ENCODE results near the gene NR2E1. TPM values are rescaled to one million over a fixed set of nuclear protein-coding genes. Genes with fewer than 3 reads are reported as not detected.
A peak's percentile ranks its signal among the peaks of the same experiment; 100 is the strongest.

Gene NR2E1
- total and polyA plus RNA-seq, 10 of the 15 experiments (the other 5 are each of a cell fraction or from before 2014, with no cell fraction given), result not detected

DNA sequence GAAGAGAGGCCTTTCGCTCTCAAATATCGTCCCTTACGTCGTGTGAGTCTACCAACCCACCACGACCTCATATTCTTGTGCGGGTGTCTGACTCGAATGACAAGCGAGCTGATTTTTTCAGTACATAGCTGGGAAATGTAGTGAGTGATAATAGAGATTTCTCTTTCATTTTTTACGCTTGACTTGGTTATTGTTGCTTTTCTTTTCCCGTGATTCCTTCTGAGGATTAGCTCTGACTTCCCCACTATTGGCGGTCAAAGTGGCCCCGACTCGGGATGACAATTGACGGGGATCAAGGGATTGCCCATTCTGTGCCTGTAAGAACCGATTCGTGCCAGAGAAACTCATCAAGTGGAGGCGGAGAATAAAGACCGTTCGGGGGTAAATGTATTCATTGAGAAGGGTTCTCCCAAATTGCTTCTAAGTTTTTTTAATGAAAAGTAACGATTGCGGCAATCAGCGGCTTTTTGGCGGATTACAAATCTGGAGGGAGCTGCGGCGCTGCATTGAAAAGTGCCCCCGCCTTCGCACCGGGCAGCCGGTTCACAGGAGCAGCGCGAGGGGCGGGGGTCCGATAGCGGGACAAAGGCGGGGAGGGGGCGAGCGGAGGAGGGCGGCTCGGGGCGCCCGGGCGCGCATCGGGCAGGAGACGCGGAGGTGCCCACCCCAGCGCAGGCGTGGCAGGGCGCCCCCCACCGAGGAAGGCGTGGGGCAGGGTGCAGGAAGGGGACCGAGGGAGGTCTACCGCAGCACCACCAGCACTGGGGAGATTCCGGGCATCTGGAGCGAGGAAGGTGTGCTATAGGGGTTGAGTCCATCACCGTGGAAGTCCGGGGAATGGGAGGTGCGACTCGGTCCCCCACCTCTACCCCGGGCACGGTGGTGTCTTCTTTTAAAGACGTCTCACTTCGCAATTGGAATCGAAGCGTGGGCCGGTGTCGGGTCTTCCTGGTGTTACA is 46.7 kb upstream of the NR2E1 start:
- peaks cover 39 to 44% of the 10 kb centered on the region in 2 experiments for H3K27me3 ChIP-seq (replicated peaks in 1 of 2; ENCODE audit: control insufficient read depth in 2 of 2, insufficient read depth in 2 of 2, low read length in 1 of 2)
- H3K9ac ChIP-seq (ENCODE audit: control insufficient read depth, insufficient read depth, low read length), result no peak overlapping the region
- H3K4me2 ChIP-seq (ENCODE audit: control insufficient read depth, insufficient read depth), result peak overlapping the region; percentile 92
- in situ Hi-C loops (cut with MboI), result loop anchor here (5.0 to 10.0 kb wide), 2 partner anchors 373 to 406 kb away; no protein-coding TSS in a partner anchor
- 22% methylated on average over 56 of the region's 67 CpGs for WGBS (ENCODE audit: insufficient coverage, insufficient replicate concordance, low lambda C conversion rate, missing lambda C conversion rate)
- ATAC-seq, result no peak
- no peaks in the 10 kb centered on the region for H3K9me3 ChIP-seq (replicated peaks; ENCODE audit: control insufficient read depth, insufficient read depth, low read length)
- RAD21 ChIA-PET (ENCODE audit: unreplicated experiment), result no interaction called here
- H3K4me3 ChIP-seq, result peak overlapping the region; percentile 35; the same call in 1 of the 2 replicates
- H2AFZ ChIP-seq (ENCODE audit: control insufficient read depth, low read depth, low read length), result peak overlapping the region; percentile 8; the same call in 1 of the 2 replicates
- no TSS peak for BruUV-seq (replicated peaks)
- TF ChIP-seq SUZ12 (IDR thresholded peaks at IDR 0.05; ENCODE audit: unreplicated experiment), result peak; percentile 89
- no peak for TF ChIP-seq CEBPB (IDR thresholded peaks at IDR 0.05; ENCODE audit: borderline replicate concordance in 1 of 2, low read depth in 2 of 2, low read length in 2 of 2)
- intact Hi-C loops (cut with micrococcal nuclease; ENCODE audit: unreplicated experiment), result no loop called here
- H3K79me2 ChIP-seq (ENCODE audit: control insufficient read depth, insufficient read depth, low read length), result no peaks in the 10 kb centered on the region
- H3K27ac ChIP-seq (ENCODE audit: control insufficient read depth, insufficient read depth), result no peak overlapping the region
- no peak for DNase-seq (ENCODE audit: low read depth, low spot score)
- no peaks in the 10 kb centered on the region for H3K36me3 ChIP-seq (ENCODE audit: control insufficient read depth in 2 of 2, insufficient read depth in 2 of 2, low read length in 1 of 2)
- H3K4me1 ChIP-seq (ENCODE audit: control insufficient read depth, insufficient read depth, low read length), result peaks cover 4% of the 10 kb centered on the region; the same call in 1 of the 2 replicates
- CTCF ChIA-PET, result no interaction called here
- SMC1A ChIA-PET (ENCODE audit: uncharacterized antibody, unreplicated experiment), result no interaction called here
- H4K20me1 ChIP-seq (ENCODE audit: control insufficient read depth, insufficient read depth), result no peaks in the 10 kb centered on the region
- POLR2A ChIA-PET, result interaction anchor here (0.8 kb wide), 1 partner anchor 1802 kb away, joined by 6 read pairs; no protein-coding TSS in a partner anchor
- no peak for FAIRE-seq

DNA sequence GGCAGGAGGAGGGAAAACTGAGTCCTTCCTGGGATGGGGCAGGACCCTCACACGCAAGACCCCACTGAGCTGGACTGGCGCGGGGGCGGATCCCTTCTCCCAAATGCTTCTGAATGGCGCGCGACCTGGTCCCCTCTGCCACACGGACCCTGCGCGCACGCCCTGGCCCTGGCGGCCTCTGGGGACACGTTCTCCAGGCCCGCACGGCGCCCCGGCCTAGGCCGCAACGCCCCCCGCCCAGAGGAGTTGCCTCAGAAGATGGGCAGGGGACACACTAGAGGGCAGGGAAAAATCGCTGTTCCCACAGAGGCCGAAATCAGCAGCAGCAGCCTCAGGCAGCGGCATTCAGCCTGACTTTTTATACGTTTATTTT is 46.1 kb upstream of the NR2E1 start:
- Histone ChIP-seq H3K79me2 (ENCODE audit: control insufficient read depth, insufficient read depth, low read length) (no peaks in the 10 kb centered on the region), H3K4me3 (no peak overlapping the region), H3K36me3 (ENCODE audit: control insufficient read depth in 2 of 2, insufficient read depth in 2 of 2, low read length in 1 of 2) (no peaks in the 10 kb centered on the region), H3K9me3 (replicated peaks; ENCODE audit: control insufficient read depth, insufficient read depth, low read length) (no peaks in the 10 kb centered on the region), H3K4me1 (ENCODE audit: control insufficient read depth, insufficient read depth, low read length) (peaks cover 3% of the 10 kb centered on the region; the same call in 1 of the 2 replicates), H3K9ac (ENCODE audit: control insufficient read depth, insufficient read depth, low read length) (no peak overlapping the region), H3K4me2 (ENCODE audit: control insufficient read depth, insufficient read depth) (no peak overlapping the region), H3K27ac (ENCODE audit: control insufficient read depth, insufficient read depth) (no peak overlapping the region), H2AFZ (ENCODE audit: control insufficient read depth, low read depth, low read length) (no peak overlapping the region), H3K27me3 (replicated peaks in 1 of 2; ENCODE audit: control insufficient read depth in 2 of 2, insufficient read depth in 2 of 2, low read length in 1 of 2) (peaks cover 38 to 41% of the 10 kb centered on the region in 2 experiments), H4K20me1 (ENCODE audit: control insufficient read depth, insufficient read depth) (no peaks in the 10 kb centered on the region)
- FAIRE-seq (no peak), DNase-seq (ENCODE audit: low read depth, low spot score) (no peak), ATAC-seq (no peak)
- ChIA-PET RAD21 (ENCODE audit: unreplicated experiment) (no interaction called here), SMC1A (ENCODE audit: uncharacterized antibody, unreplicated experiment) (no interaction called here), CTCF (no interaction called here), POLR2A (no interaction called here)
- WGBS (ENCODE audit: insufficient coverage, insufficient replicate concordance, low lambda C conversion rate, missing lambda C conversion rate), result 30% methylated on average over 22 of the region's 24 CpGs
- BruUV-seq (replicated peaks), result no TSS peak
- in situ Hi-C loops (cut with MboI) (loop anchor here (5.0 to 10.0 kb wide), 2 partner anchors 373 to 405 kb away; no protein-coding TSS in a partner anchor), intact Hi-C loops (cut with micrococcal nuclease; ENCODE audit: unreplicated experiment) (no loop called here)
- TF ChIP-seq, protein P1, sequence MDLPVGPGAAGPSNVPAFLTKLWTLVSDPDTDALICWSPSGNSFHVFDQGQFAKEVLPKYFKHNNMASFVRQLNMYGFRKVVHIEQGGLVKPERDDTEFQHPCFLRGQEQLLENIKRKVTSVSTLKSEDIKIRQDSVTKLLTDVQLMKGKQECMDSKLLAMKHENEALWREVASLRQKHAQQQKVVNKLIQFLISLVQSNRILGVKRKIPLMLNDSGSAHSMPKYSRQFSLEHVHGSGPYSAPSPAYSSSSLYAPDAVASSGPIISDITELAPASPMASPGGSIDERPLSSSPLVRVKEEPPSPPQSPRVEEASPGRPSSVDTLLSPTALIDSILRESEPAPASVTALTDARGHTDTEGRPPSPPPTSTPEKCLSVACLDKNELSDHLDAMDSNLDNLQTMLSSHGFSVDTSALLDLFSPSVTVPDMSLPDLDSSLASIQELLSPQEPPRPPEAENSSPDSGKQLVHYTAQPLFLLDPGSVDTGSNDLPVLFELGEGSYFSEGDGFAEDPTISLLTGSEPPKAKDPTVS (IDR thresholded peaks at IDR 0.05; ENCODE audit: low read depth, low read length), result no peak
- TF ChIP-seq POLR2A (IDR thresholded peaks at IDR 0.05; ENCODE audit: low read depth, low read length) (no peak), SMC3 (IDR thresholded peaks at IDR 0.05; ENCODE audit: borderline replicate concordance, low read length) (no peak), BCL11A (IDR thresholded peaks at IDR 0.05; ENCODE audit: low read depth, low read length) (no peak)
- TF ChIP-seq, protein P2, sequence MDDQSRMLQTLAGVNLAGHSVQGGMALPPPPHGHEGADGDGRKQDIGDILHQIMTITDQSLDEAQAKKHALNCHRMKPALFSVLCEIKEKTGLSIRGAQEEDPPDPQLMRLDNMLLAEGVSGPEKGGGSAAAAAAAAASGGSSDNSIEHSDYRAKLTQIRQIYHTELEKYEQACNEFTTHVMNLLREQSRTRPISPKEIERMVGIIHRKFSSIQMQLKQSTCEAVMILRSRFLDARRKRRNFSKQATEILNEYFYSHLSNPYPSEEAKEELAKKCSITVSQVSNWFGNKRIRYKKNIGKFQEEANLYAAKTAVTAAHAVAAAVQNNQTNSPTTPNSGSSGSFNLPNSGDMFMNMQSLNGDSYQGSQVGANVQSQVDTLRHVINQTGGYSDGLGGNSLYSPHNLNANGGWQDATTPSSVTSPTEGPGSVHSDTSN (IDR thresholded peaks at IDR 0.05; ENCODE audit: insufficient replicate concordance, low read depth, low read length), result no peak
- TF ChIP-seq, protein P3, sequence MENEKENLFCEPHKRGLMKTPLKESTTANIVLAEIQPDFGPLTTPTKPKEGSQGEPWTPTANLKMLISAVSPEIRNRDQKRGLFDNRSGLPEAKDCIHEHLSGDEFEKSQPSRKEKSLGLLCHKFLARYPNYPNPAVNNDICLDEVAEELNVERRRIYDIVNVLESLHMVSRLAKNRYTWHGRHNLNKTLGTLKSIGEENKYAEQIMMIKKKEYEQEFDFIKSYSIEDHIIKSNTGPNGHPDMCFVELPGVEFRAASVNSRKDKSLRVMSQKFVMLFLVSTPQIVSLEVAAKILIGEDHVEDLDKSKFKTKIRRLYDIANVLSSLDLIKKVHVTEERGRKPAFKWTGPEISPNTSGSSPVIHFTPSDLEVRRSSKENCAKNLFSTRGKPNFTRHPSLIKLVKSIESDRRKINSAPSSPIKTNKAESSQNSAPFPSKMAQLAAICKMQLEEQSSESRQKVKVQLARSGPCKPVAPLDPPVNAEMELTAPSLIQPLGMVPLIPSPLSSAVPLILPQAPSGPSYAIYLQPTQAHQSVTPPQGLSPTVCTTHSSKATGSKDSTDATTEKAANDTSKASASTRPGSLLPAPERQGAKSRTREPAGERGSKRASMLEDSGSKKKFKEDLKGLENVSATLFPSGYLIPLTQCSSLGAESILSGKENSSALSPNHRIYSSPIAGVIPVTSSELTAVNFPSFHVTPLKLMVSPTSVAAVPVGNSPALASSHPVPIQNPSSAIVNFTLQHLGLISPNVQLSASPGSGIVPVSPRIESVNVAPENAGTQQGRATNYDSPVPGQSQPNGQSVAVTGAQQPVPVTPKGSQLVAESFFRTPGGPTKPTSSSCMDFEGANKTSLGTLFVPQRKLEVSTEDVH (IDR thresholded peaks at IDR 0.05; ENCODE audit: low read depth, partially characterized antibody), result no peak

Measured in GM12878 (cell line).